Peyer's patch (tissue), 4 donors: ENCODE results near the gene NKD1.

Source experiments
- CTCF ChIP-seq, 6 experiments: fragments of 450-650 bp in 4 of 6; fragments of 200-600 bp in 2 of 6; sonication (generic) in 1 of 6; IDR thresholded peaks; one replicate each; pipeline ENCODE4 v1.5.1; 2017 to 2019; ENCODE audit warnings: antibody characterized with exemption in 6 of 6, mild to moderate bottlenecking in 3 of 6, moderate library complexity in 1 of 6
- POLR2A ChIP-seq, 2 donors: fragments of 450-650 bp; IDR thresholded peaks; one replicate each; pipeline ENCODE4 v1.5.1; 2017; ENCODE audit warnings: antibody characterized with exemption in 2 of 2, mild to moderate bottlenecking in 2 of 2, moderate library complexity in 2 of 2

- no peak for TF ChIP-seq CTCF (IDR thresholded peaks at IDR 0.05)
- no peak for TF ChIP-seq POLR2A (IDR thresholded peaks at IDR 0.05)
These were observed 65.2 kb downstream of the NKD1 start for GRCh38 chr16:50613281-50613963.
